HG03469 (cell line): Measurements from ENCODE around the gene ONECUT3.
"Not testable (repeated sequence)": the region's sequence is repeated elsewhere in the genome, so short reads cannot be mapped to it uniquely, and the experiment has no call there.

ENCODE experiments used
- ATAC-seq: cut with Tn5 transposase; IDR thresholded peaks from one replicate; pipeline ENCODE4 v1.9.1; 2021; ENCODE audit warnings: mild to moderate bottlenecking, moderate library complexity, moderate number of reproducible peaks; ENCODE audit not compliant: unreplicated experiment

ONECUT3 gene

GRCh38 chr19:1752757-1753728 is at the start of gene ONECUT3:
Gene ONECUT3 (plus strand): TSS chr19:1753506. CDS start chr19:1753663, 157 bp downstream.
- ATAC-seq: no peak

- ATAC-seq: no peak
These were observed 49.0 kb upstream of the ONECUT3 start for GRCh38 chr19:1704339-1704738.

GRCh38 chr19:1705367-1705766 is 47.9 kb upstream of the ONECUT3 start:
- no peak for ATAC-seq

GRCh38 chr19:1706646-1707045 is 46.7 kb upstream of the ONECUT3 start:
- ATAC-seq: not testable (repeated sequence)

GRCh38 chr19:1707240-1707639 is 46.1 kb upstream of the ONECUT3 start:
- ATAC-seq: no peak

- ATAC-seq: no peak
These were observed 40.1 kb upstream of the ONECUT3 start for GRCh38 chr19:1713170-1713569.

GRCh38 chr19:1715540-1715939 is 37.8 kb upstream of the ONECUT3 start:
- ATAC-seq: no peak

- ATAC-seq: no peak
These were observed 35.9 kb upstream of the ONECUT3 start for GRCh38 chr19:1717200-1717969.

GRCh38 chr19:1717970-1718264 is 35.4 kb upstream of the ONECUT3 start:
- ATAC-seq: no peak

- ATAC-seq: no peak
These were observed 34.6 kb upstream of the ONECUT3 start for GRCh38 chr19:1718420-1719291.

GRCh38 chr19:1719519-1719918 is 33.8 kb upstream of the ONECUT3 start:
- no peak for ATAC-seq

- no peak for ATAC-seq
These were observed 33.1 kb upstream of the ONECUT3 start for GRCh38 chr19:1720237-1720636.

- no peak for ATAC-seq
These were observed 27.9 kb upstream of the ONECUT3 start for GRCh38 chr19:1725100-1726064.

- no peak for ATAC-seq
These were observed 24.3 kb upstream of the ONECUT3 start for GRCh38 chr19:1728816-1729567.

- no peak for ATAC-seq
These were observed 23.8 kb upstream of the ONECUT3 start for GRCh38 chr19:1729568-1729925.

GRCh38 chr19:1730157-1730556 is 23.1 kb upstream of the ONECUT3 start:
- ATAC-seq: no peak

GRCh38 chr19:1734321-1734966 is 18.9 kb upstream of the ONECUT3 start:
- no peak for ATAC-seq

- no peak for ATAC-seq
These were observed 17.0 kb upstream of the ONECUT3 start for GRCh38 chr19:1736280-1736679.

- no peak for ATAC-seq
These were observed 16.4 kb upstream of the ONECUT3 start for GRCh38 chr19:1736927-1737326.
